ENCODE data around the gene BMP2.

GRCh38 chr20:6802227-6802626 is 34.7 kb downstream of the BMP2 start:
- TF ChIP-seq CTCF (IDR thresholded peaks at IDR 0.05; ENCODE audit: low read depth, low read length, missing input control) (no peak), YY1 (IDR thresholded peaks at IDR 0.05) (no peak), SP1 (IDR thresholded peaks at IDR 0.05) (no peak), RAD21 (IDR thresholded peaks at IDR 0.05) (no peak), ZBTB33 (IDR thresholded peaks at IDR 0.05) (no peak), NR2F2 (IDR thresholded peaks at IDR 0.05) (no peak), FOXA1 (IDR thresholded peaks at IDR 0.05) (no peak), GABPA (IDR thresholded peaks at IDR 0.05 in 1 of 2, conservative IDR thresholded peaks at IDR 0.05 in 1 of 2) (no peak), REST (IDR thresholded peaks at IDR 0.05) (no peak), ATF3 (IDR thresholded peaks at IDR 0.05) (no peak), EGR1 (IDR thresholded peaks at IDR 0.05; ENCODE audit: low read depth in 2 of 2) (no peak)

All from liver (tissue), 3 donors.